Neural progenitor cell (in vitro differentiated cells): ENCODE measurements around the gene CTU2. TPM values are rescaled to one million over a fixed set of nuclear protein-coding genes. Genes with fewer than 3 reads are reported as not detected.

ENCODE experiments used
- DNase-seq: peaks from one replicate; pipeline ENCODE4 v3.0.0-alpha.2; 2016; ENCODE audit warnings: low spot score
- H2AFZ ChIP-seq: fragments of 200-600 bp; sonication (generic); replicated peaks from 2 replicates; pipeline ENCODE4 v1.6.1; 2016; ENCODE audit warnings: antibody characterized with exemption
- H3F3A ChIP-seq: fragments of 200-600 bp; sonication (generic); 2 replicates; pipeline ENCODE4 v1.6.1; 2016; ENCODE audit warnings: antibody characterized with exemption, low read depth
- H3K27ac ChIP-seq: fragments of 200-600 bp; sonication (generic); 2 replicates; pipeline ENCODE4 v1.5.1; 2016; ENCODE audit warnings: mild to moderate bottlenecking
- H3K27me3 ChIP-seq: fragments of 200-600 bp; sonication (generic); 2 replicates; pipeline ENCODE4 v1.6.1; 2016; ENCODE audit warnings: mild to moderate bottlenecking, moderate library complexity
- H3K36me3 ChIP-seq: fragments of 200-600 bp; sonication (generic); 2 replicates; pipeline ENCODE4 v1.5.1; 2016
- H3K4me1 ChIP-seq: fragments of 200-600 bp; sonication (generic); 2 replicates; pipeline ENCODE4 v1.6.1; 2016; ENCODE audit warnings: mixed run types
- H3K4me2 ChIP-seq: fragments of 200-600 bp; sonication (generic); 2 replicates; pipeline ENCODE4 v1.6.1; 2016
- H3K4me3 ChIP-seq: fragments of 200-600 bp; sonication (generic); 2 replicates; pipeline ENCODE4 v1.5.1; 2016
- H3K79me2 ChIP-seq: fragments of 200-600 bp; sonication (generic); 2 replicates; pipeline ENCODE4 v1.6.1; 2016; ENCODE audit warnings: low read depth
- H3K9ac ChIP-seq: fragments of 200-600 bp; sonication (generic); 2 replicates; pipeline ENCODE4 v1.6.1; 2016
- H3K9me3 ChIP-seq: fragments of 200-600 bp; sonication (generic); 2 replicates; pipeline ENCODE4 v1.5.1; 2016; ENCODE audit warnings: low read depth
- H4K20me1 ChIP-seq: fragments of 200-600 bp; sonication (generic); 2 replicates; pipeline ENCODE4 v1.6.1; 2016; ENCODE audit warnings: low read depth
- H3K27ac Mint-ChIP-seq: 3 replicates; pipeline ENCODE4 v1.8.0; 2021; ENCODE audit warnings: mixed read lengths
- H3K27me3 Mint-ChIP-seq: 2 replicates; pipeline ENCODE4 v1.8.0; 2022; ENCODE audit warnings: low read depth, mild to moderate bottlenecking, inconsistent platforms, moderate library complexity, mixed read lengths; ENCODE audit not compliant: insufficient read depth
- H3K36me3 Mint-ChIP-seq: 3 replicates; pipeline ENCODE4 v1.8.0; 2021; ENCODE audit warnings: mixed read lengths
- H3K4me1 Mint-ChIP-seq: 3 replicates; pipeline ENCODE4 v1.8.0; 2021; ENCODE audit warnings: mixed read lengths
- H3K4me3 Mint-ChIP-seq: 3 replicates; pipeline ENCODE4 v1.8.0; 2021; ENCODE audit warnings: mild to moderate bottlenecking, moderate library complexity, mixed read lengths
- H3K9me3 Mint-ChIP-seq: 3 replicates; pipeline ENCODE4 v1.8.0; 2020; ENCODE audit warnings: mixed read lengths
- CTCF ChIP-seq: fragments of 200-600 bp; sonication (generic); IDR thresholded peaks from 2 replicates; pipeline ENCODE4 v1.5.1; 2017; ENCODE audit warnings: antibody characterized with exemption, mild to moderate bottlenecking
- EZH2 ChIP-seq: fragments of 200-600 bp; sonication (generic); IDR thresholded peaks from 2 replicates; pipeline ENCODE4 v1.6.1; 2017; ENCODE audit warnings: antibody characterized with exemption, mild to moderate bottlenecking, moderate library complexity
- EZH2phosphoT487 ChIP-seq: fragments of 200-600 bp; sonication (generic); IDR thresholded peaks from 2 replicates; pipeline ENCODE4 v1.6.1; 2017; ENCODE audit warnings: antibody characterized with exemption
- total RNA-seq: library from RNA; depleted of rRNA; stranded (reverse); fragments of >200 nt; gene quantifications from 2 replicates; pipeline ENCODE4 v1.2.3, GENCODE V29; 2015; ENCODE audit warnings: low replicate concordance

The CTU2 gene
- total RNA-seq, 1 donor from 2014 or later: 4.7 TPM

GRCh38 chr16:88677721-88678120, 28.6 kb upstream of the CTU2 start:
- no peaks in the 10 kb centered on the region for H3K36me3 ChIP-seq
- TF ChIP-seq EZH2phosphoT487 (no peak), EZH2 (no peak), CTCF (no peak)
- Mint-ChIP-seq H3K27me3 (peaks cover 10% of the 10 kb centered on the region), H3K36me3 (no peaks in the 10 kb centered on the region), H3K4me1 (peaks cover 2% of the 10 kb centered on the region), H3K9me3 (no peaks in the 10 kb centered on the region), H3K4me3 (no peak overlapping the region), H3K27ac (no peak overlapping the region)
- H3F3A ChIP-seq: peaks cover 13% of the 10 kb centered on the region
- H4K20me1 ChIP-seq: no peaks in the 10 kb centered on the region
- no peak overlapping the region for H3K27ac ChIP-seq
- H3K4me2 ChIP-seq: no peak overlapping the region
- H3K9ac ChIP-seq: no peak overlapping the region
- no peaks in the 10 kb centered on the region for H3K79me2 ChIP-seq
- H3K9me3 ChIP-seq: no peaks in the 10 kb centered on the region
- no peak overlapping the region for H3K4me3 ChIP-seq
- no peaks in the 10 kb centered on the region for H3K4me1 ChIP-seq
- no peak for DNase-seq
- H2AFZ ChIP-seq: no peak overlapping the region
- H3K27me3 ChIP-seq: no peaks in the 10 kb centered on the region

- Histone ChIP-seq H3K4me1 (no peaks in the 10 kb centered on the region), H3K36me3 (no peaks in the 10 kb centered on the region), H3K27me3 (no peaks in the 10 kb centered on the region), H2AFZ (no peak overlapping the region), H3K27ac (no peak overlapping the region), H3K9me3 (no peaks in the 10 kb centered on the region), H3K79me2 (no peaks in the 10 kb centered on the region), H3K9ac (no peak overlapping the region), H4K20me1 (no peaks in the 10 kb centered on the region), H3K4me2 (no peak overlapping the region), H3K4me3 (no peak overlapping the region), H3F3A (peaks cover 13% of the 10 kb centered on the region)
- Mint-ChIP-seq H3K9me3 (no peaks in the 10 kb centered on the region), H3K4me3 (no peak overlapping the region), H3K36me3 (no peaks in the 10 kb centered on the region), H3K27ac (no peak overlapping the region), H3K27me3 (peaks cover 12% of the 10 kb centered on the region), H3K4me1 (peaks cover 2% of the 10 kb centered on the region)
- no peak for DNase-seq
- no peak for TF ChIP-seq CTCF
Observed at GRCh38 chr16:88678224-88678979, 27.9 kb upstream of the CTU2 start.

- H3K4me1 ChIP-seq: peaks cover 5% of the 10 kb centered on the region
- H3K36me3 Mint-ChIP-seq: no peaks in the 10 kb centered on the region
- no peaks in the 10 kb centered on the region for H4K20me1 ChIP-seq
- no peaks in the 10 kb centered on the region for H3K9me3 ChIP-seq
- H3K27ac ChIP-seq: no peak overlapping the region
- no peak overlapping the region for H2AFZ ChIP-seq
- no peak for DNase-seq
- no peaks in the 10 kb centered on the region for H3K36me3 ChIP-seq
- H3K27me3 Mint-ChIP-seq: peaks cover 24% of the 10 kb centered on the region
- H3K27me3 ChIP-seq: peaks cover 21% of the 10 kb centered on the region
- no peak overlapping the region for H3K9ac ChIP-seq
- H3K4me1 Mint-ChIP-seq: peaks cover 7% of the 10 kb centered on the region
- H3K79me2 ChIP-seq: no peaks in the 10 kb centered on the region
- TF ChIP-seq EZH2: no peak
- no peak for TF ChIP-seq CTCF
- no peak for TF ChIP-seq EZH2phosphoT487
- peaks cover 19% of the 10 kb centered on the region for H3F3A ChIP-seq
- H3K4me3 Mint-ChIP-seq: no peak overlapping the region
- no peak overlapping the region for H3K4me2 ChIP-seq
- no peak overlapping the region for H3K27ac Mint-ChIP-seq
- H3K4me3 ChIP-seq: no peak overlapping the region
- no peaks in the 10 kb centered on the region for H3K9me3 Mint-ChIP-seq
Observed at GRCh38 chr16:88680554-88681083, 25.7 kb upstream of the CTU2 start.
